ENCODE measurements around the gene TEAD2.

DNA sequence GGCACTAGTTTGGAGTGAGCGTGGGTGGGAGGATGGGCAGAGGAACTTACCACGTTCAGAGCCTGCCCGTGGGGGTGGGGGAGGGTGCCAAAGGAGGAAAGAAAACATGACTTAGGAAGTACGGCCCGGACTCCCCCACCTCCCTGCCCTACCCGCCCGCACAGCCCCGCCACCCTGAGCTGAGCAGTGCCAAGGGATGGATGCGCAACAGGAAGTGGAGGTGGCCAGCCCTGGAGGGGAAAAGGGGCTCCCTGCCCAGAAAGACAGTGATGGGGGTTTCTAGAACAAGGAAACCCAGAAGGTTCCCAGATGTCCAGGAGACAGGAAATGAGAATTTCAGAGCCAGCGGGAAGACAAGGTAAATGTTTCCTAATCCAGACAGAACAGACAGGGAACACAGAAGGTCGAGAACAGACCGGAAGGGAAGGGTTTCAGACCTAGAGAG lies 6.3 kb downstream of the TEAD2 start:
- TF ChIP-seq, protein P1, sequence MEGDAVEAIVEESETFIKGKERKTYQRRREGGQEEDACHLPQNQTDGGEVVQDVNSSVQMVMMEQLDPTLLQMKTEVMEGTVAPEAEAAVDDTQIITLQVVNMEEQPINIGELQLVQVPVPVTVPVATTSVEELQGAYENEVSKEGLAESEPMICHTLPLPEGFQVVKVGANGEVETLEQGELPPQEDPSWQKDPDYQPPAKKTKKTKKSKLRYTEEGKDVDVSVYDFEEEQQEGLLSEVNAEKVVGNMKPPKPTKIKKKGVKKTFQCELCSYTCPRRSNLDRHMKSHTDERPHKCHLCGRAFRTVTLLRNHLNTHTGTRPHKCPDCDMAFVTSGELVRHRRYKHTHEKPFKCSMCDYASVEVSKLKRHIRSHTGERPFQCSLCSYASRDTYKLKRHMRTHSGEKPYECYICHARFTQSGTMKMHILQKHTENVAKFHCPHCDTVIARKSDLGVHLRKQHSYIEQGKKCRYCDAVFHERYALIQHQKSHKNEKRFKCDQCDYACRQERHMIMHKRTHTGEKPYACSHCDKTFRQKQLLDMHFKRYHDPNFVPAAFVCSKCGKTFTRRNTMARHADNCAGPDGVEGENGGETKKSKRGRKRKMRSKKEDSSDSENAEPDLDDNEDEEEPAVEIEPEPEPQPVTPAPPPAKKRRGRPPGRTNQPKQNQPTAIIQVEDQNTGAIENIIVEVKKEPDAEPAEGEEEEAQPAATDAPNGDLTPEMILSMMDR (IDR thresholded peaks at IDR 0.05) = no peak
- TF ChIP-seq POLR2A (IDR thresholded peaks at IDR 0.05) = no peak
